ENCODE measurements around the gene NFIA. TPM values are rescaled to one million over a fixed set of nuclear protein-coding genes. Genes with fewer than 3 reads are reported as not detected.

The NFIA gene
- total and polyA plus RNA-seq, 8 donors: 9.6 to 108 (median 37.2) TPM

DNA sequence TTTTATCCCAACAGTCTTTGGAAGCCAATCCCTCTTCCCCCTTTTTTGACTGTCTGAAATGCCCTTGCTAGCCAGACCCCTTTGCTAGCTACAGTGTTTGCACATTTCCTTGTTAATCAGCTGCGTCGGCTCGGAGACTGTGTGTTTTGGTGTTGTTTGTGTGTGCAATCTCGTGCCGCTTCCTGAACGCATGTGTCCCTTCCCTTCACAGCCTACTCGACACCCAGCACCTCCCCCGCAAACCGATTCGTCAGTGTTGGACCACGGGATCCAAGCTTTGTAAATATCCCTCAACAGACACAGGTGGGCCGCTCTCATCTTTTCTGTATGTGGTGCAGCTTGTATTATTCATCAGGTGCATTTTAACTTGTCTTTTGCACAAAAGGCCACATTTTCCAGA is 343.9 kb downstream of the NFIA start:
- peaks cover 0 to 18% (median 12%) of the 10 kb centered on the region in 4 donors for H3K36me3 ChIP-seq
- peak in 1 of 2 donors; percentile 71 for DNase-seq
- no peak overlapping the region for H3K4me3 ChIP-seq
- intact Hi-C loops (cut with DNase I; ENCODE audit: low total_unique reads): no loop called here
- no peaks in the 10 kb centered on the region for H3K9me3 ChIP-seq
- no peaks in the 10 kb centered on the region for H3K27me3 ChIP-seq
- H3K27ac ChIP-seq: no peak overlapping the region
- TF ChIP-seq EP300 (IDR thresholded peaks at IDR 0.05) (no peak), POLR2A (IDR thresholded peaks at IDR 0.05) (no peak), POLR2AphosphoS5 (IDR thresholded peaks at IDR 0.05) (no peak)
- TF ChIP-seq, protein P1, sequence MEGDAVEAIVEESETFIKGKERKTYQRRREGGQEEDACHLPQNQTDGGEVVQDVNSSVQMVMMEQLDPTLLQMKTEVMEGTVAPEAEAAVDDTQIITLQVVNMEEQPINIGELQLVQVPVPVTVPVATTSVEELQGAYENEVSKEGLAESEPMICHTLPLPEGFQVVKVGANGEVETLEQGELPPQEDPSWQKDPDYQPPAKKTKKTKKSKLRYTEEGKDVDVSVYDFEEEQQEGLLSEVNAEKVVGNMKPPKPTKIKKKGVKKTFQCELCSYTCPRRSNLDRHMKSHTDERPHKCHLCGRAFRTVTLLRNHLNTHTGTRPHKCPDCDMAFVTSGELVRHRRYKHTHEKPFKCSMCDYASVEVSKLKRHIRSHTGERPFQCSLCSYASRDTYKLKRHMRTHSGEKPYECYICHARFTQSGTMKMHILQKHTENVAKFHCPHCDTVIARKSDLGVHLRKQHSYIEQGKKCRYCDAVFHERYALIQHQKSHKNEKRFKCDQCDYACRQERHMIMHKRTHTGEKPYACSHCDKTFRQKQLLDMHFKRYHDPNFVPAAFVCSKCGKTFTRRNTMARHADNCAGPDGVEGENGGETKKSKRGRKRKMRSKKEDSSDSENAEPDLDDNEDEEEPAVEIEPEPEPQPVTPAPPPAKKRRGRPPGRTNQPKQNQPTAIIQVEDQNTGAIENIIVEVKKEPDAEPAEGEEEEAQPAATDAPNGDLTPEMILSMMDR (IDR thresholded peaks at IDR 0.05): no peak
- WGBS, 5 donors: 56 to 71% (median 62%) methylated on average over 12 of the region's 12 CpGs
- H3K4me1 ChIP-seq: peaks cover 0 to 28% (median 14%) of the 10 kb centered on the region in 4 donors

GRCh38 chr1:61426885-61427284 is 344.5 kb downstream of the NFIA start:
- TF ChIP-seq POLR2A (IDR thresholded peaks at IDR 0.05) (no peak), EP300 (IDR thresholded peaks at IDR 0.05) (no peak), POLR2AphosphoS5 (IDR thresholded peaks at IDR 0.05) (no peak)
- TF ChIP-seq, protein P1 (IDR thresholded peaks at IDR 0.05): no peak
- no peak overlapping the region for H3K27ac ChIP-seq
- intact Hi-C loops (cut with DNase I; ENCODE audit: low total_unique reads): no loop called here
- H3K4me1 ChIP-seq: peaks cover 0 to 34% (median 14%) of the 10 kb centered on the region in 4 donors
- H3K27me3 ChIP-seq: no peaks in the 10 kb centered on the region
- no peak overlapping the region for H3K4me3 ChIP-seq
- DNase-seq: no peak
- H3K9me3 ChIP-seq: no peaks in the 10 kb centered on the region
- WGBS, 5 donors: 66 to 83% (median 81%) methylated on average over 2 of the region's 2 CpGs
- peaks cover 0 to 13% (median 7%) of the 10 kb centered on the region in 4 donors for H3K36me3 ChIP-seq

DNA sequence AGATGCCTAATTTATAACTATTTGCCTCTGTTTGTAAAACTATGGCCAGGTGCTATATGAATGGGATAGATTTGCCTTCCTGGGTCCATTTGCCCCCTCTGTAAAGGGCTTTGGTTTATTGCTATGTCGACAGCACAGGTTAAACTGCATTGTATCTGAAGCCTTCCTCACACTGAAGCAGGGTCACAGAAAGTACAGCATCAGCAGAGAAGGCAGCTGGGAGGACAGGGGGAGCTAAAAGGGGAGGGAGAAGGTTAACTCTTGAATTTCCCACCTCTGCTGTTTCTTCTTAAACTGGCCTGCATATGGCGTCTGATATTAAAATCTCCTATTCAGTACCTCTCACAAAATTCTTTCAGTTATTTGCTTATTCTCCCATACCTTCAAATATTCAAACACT is 345.1 kb downstream of the NFIA start:
- Histone ChIP-seq H3K4me1 (peaks cover 0 to 34% (median 14%) of the 10 kb centered on the region in 4 donors), H3K9me3 (no peaks in the 10 kb centered on the region), H3K36me3 (peaks cover 0 to 7% (median under 1%) of the 10 kb centered on the region in 4 donors), H3K27me3 (no peaks in the 10 kb centered on the region), H3K4me3 (no peak overlapping the region), H3K27ac (no peak overlapping the region)
- WGBS, 5 donors: 67 to 88% (median 78%) methylated on average over 2 of the region's 2 CpGs
- no peak for DNase-seq
- intact Hi-C loops (cut with DNase I; ENCODE audit: low total_unique reads): no loop called here
- TF ChIP-seq POLR2A (IDR thresholded peaks at IDR 0.05): no peak
- TF ChIP-seq, protein P1 (IDR thresholded peaks at IDR 0.05): no peak
- no peak for TF ChIP-seq POLR2AphosphoS5 (IDR thresholded peaks at IDR 0.05)
- TF ChIP-seq EP300 (IDR thresholded peaks at IDR 0.05): no peak

- WGBS, 5 donors: 83 to 92% (median 86%) methylated on average over 2 of the region's 2 CpGs
- Histone ChIP-seq H3K27ac (no peak overlapping the region), H3K4me1 (peaks cover 0 to 34% (median 14%) of the 10 kb centered on the region in 4 donors), H3K27me3 (no peaks in the 10 kb centered on the region), H3K36me3 (peaks cover 0 to 6% (median 0%) of the 10 kb centered on the region in 4 donors), H3K4me3 (no peak overlapping the region), H3K9me3 (no peaks in the 10 kb centered on the region)
- TF ChIP-seq, protein P1 (IDR thresholded peaks at IDR 0.05): no peak
- TF ChIP-seq EP300 (IDR thresholded peaks at IDR 0.05): no peak
- TF ChIP-seq POLR2AphosphoS5 (IDR thresholded peaks at IDR 0.05): no peak
- TF ChIP-seq POLR2A (IDR thresholded peaks at IDR 0.05): no peak
- intact Hi-C loops (cut with DNase I; ENCODE audit: low total_unique reads): no loop called here
- DNase-seq: no peak
Observed at GRCh38 chr1:61428146-61428545, 345.8 kb downstream of the NFIA start.
